ENCODE data around the gene ACOX1. TPM values are rescaled to one million over a fixed set of nuclear protein-coding genes. Genes with fewer than 3 reads are reported as not detected.

The ACOX1 gene
- total RNA-seq, 1 experiment from 2014 or later = 40.9 TPM

DNA sequence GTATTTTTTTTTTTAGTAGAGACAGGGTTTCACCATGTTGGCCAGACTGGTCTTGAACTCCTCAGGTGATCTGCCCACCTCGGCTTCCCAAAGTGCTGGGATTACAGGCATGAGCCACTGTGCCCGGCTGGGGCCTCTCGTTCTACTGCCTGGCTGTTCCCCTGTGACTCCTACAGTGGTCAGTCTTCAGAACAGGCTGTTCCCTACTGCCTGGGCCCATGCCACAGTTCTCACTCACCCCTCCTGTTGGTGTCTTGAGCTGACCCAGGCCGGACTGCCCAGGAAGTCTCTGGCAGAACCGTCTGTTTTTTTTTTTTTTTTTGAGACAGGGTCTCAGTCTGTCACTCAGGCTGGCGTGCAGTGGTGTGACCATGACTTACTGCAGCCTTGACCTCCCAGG lies 24.9 kb upstream of the ACOX1 start:
- TF ChIP-seq, protein P1, sequence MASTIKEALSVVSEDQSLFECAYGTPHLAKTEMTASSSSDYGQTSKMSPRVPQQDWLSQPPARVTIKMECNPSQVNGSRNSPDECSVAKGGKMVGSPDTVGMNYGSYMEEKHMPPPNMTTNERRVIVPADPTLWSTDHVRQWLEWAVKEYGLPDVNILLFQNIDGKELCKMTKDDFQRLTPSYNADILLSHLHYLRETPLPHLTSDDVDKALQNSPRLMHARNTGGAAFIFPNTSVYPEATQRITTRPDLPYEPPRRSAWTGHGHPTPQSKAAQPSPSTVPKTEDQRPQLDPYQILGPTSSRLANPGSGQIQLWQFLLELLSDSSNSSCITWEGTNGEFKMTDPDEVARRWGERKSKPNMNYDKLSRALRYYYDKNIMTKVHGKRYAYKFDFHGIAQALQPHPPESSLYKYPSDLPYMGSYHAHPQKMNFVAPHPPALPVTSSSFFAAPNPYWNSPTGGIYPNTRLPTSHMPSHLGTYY (CRISPR knock-in tag; IDR thresholded peaks at IDR 0.05) = no peak
- TF ChIP-seq PRRX2 (CRISPR knock-in tag; IDR thresholded peaks at IDR 0.05) = no peak

DNA sequence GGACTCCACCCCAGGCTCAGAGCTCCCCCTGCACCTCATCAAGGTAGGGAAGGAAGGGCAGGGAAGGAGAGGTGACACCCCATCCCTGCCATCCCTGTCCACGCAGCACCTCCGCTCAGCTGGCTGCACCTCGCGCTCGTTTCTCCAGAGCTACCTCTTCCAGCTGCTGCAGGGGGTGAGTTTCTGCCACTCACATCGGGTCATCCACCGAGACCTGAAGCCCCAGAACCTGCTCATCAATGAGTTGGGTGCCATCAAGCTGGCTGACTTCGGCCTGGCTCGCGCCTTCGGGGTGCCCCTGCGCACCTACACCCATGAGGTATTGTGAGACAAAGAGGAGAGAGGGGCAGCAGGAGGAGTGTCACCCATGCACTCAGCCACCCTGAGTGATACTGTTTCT lies 23.1 kb upstream of the ACOX1 start:
- H3K36me3 Mint-ChIP-seq = no peaks in the 10 kb centered on the region
- no peak overlapping the region for H3K4me3 Mint-ChIP-seq
- H3K27me3 Mint-ChIP-seq (ENCODE audit: low read depth) = no peaks in the 10 kb centered on the region
- CTCF ChIA-PET = interaction anchor here (1.0 to 6.0 kb wide), 5 partner anchors 9 to 96 kb away, joined by 3 to 112 read pairs (median 5); partner anchors contain the start of gene MRPL38
- no peaks in the 10 kb centered on the region for H3K9me3 Mint-ChIP-seq
- no peak for DNase-seq (ENCODE audit: low spot score)
- POLR2A ChIA-PET = no interaction called here
- no peak overlapping the region for H3K27ac Mint-ChIP-seq
- no peak for ATAC-seq
- H3K4me1 Mint-ChIP-seq = peaks cover 9% of the 10 kb centered on the region
- TF ChIP-seq, protein P2, sequence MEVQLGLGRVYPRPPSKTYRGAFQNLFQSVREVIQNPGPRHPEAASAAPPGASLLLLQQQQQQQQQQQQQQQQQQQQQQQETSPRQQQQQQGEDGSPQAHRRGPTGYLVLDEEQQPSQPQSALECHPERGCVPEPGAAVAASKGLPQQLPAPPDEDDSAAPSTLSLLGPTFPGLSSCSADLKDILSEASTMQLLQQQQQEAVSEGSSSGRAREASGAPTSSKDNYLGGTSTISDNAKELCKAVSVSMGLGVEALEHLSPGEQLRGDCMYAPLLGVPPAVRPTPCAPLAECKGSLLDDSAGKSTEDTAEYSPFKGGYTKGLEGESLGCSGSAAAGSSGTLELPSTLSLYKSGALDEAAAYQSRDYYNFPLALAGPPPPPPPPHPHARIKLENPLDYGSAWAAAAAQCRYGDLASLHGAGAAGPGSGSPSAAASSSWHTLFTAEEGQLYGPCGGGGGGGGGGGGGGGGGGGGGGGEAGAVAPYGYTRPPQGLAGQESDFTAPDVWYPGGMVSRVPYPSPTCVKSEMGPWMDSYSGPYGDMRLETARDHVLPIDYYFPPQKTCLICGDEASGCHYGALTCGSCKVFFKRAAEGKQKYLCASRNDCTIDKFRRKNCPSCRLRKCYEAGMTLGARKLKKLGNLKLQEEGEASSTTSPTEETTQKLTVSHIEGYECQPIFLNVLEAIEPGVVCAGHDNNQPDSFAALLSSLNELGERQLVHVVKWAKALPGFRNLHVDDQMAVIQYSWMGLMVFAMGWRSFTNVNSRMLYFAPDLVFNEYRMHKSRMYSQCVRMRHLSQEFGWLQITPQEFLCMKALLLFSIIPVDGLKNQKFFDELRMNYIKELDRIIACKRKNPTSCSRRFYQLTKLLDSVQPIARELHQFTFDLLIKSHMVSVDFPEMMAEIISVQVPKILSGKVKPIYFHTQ (CRISPR knock-in tag; IDR thresholded peaks at IDR 0.05) = no peak
- TF ChIP-seq TEAD1 (CRISPR knock-in tag; IDR thresholded peaks at IDR 0.05) (no peak), NR3C1 (CRISPR knock-in tag; conservative IDR thresholded peaks at IDR 0.05; ENCODE audit: low read depth) (no peak), ELF4 (CRISPR knock-in tag; IDR thresholded peaks at IDR 0.05; ENCODE audit: low read depth) (no peak), JAZF1 (CRISPR knock-in tag; IDR thresholded peaks at IDR 0.05) (no peak), CBFB (CRISPR knock-in tag; IDR thresholded peaks at IDR 0.05; ENCODE audit: low read depth) (no peak), RELA (CRISPR knock-in tag; IDR thresholded peaks at IDR 0.05; ENCODE audit: borderline replicate concordance) (no peak), IRF2 (CRISPR knock-in tag; IDR thresholded peaks at IDR 0.05; ENCODE audit: borderline replicate concordance, low read depth) (no peak), OVOL2 (CRISPR knock-in tag; IDR thresholded peaks at IDR 0.05; ENCODE audit: borderline replicate concordance) (no peak)
- TF ChIP-seq, protein P3, sequence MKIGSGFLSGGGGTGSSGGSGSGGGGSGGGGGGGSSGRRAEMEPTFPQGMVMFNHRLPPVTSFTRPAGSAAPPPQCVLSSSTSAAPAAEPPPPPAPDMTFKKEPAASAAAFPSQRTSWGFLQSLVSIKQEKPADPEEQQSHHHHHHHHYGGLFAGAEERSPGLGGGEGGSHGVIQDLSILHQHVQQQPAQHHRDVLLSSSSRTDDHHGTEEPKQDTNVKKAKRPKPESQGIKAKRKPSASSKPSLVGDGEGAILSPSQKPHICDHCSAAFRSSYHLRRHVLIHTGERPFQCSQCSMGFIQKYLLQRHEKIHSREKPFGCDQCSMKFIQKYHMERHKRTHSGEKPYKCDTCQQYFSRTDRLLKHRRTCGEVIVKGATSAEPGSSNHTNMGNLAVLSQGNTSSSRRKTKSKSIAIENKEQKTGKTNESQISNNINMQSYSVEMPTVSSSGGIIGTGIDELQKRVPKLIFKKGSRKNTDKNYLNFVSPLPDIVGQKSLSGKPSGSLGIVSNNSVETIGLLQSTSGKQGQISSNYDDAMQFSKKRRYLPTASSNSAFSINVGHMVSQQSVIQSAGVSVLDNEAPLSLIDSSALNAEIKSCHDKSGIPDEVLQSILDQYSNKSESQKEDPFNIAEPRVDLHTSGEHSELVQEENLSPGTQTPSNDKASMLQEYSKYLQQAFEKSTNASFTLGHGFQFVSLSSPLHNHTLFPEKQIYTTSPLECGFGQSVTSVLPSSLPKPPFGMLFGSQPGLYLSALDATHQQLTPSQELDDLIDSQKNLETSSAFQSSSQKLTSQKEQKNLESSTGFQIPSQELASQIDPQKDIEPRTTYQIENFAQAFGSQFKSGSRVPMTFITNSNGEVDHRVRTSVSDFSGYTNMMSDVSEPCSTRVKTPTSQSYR (CRISPR knock-in tag; IDR thresholded peaks at IDR 0.05) = no peak
- TF ChIP-seq, protein P4, sequence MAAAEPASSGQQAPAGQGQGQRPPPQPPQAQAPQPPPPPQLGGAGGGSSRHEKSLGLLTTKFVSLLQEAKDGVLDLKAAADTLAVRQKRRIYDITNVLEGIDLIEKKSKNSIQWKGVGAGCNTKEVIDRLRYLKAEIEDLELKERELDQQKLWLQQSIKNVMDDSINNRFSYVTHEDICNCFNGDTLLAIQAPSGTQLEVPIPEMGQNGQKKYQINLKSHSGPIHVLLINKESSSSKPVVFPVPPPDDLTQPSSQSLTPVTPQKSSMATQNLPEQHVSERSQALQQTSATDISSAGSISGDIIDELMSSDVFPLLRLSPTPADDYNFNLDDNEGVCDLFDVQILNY (CRISPR knock-in tag; IDR thresholded peaks at IDR 0.05) = no peak

More for the DNA sequence above, 24.9 kb upstream of the ACOX1 start:
- Mint-ChIP-seq H3K4me1 (0 out of 2 replicates have a peak, but pooled peaks cover 5% of the 10 kb centered on the region), H3K4me3 (no peak overlapping the region), H3K27ac (no peak overlapping the region), H3K9me3 (no peaks in the 10 kb centered on the region), H3K36me3 (no peaks in the 10 kb centered on the region), H3K27me3 (ENCODE audit: low read depth) (no peaks in the 10 kb centered on the region)
- POLR2A ChIA-PET = interaction anchor here (0.6 kb wide), 1 partner anchor 13 kb away, joined by 3 read pairs; no protein-coding TSS in a partner anchor
- CTCF ChIA-PET = interaction anchor here (0.8 to 4.8 kb wide), 12 partner anchors 12 to 296 kb away, joined by 3 to 72 read pairs (median 6); partner anchors contain the start of genes ACOX1, MRPL38 and TEN1
- DNase-seq (ENCODE audit: low spot score) = no peak
- ATAC-seq = no peak

Data from WTC11 (cell line).